Measurements from ENCODE around the gene ARID1A.

DNA sequence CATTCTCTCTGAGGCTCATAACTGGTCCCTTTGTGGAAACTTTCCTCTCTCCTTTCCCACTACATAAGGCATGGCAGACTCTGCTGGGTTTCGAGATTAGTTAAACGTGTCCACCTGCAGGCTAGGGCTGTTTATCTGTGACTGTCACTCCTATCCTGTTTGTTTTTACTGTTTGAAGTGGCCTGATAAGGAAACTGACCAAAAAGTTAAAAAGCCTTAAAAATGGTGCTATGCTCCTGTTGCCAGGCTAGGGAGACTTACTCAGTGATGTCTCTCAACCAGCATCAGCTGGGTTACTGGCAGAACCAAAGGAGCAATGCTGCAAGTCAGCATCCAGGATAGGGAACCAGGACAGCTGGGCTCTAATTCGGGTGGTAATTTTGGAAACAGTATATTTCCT, 95.8 kb downstream of the ARID1A start:
- TF ChIP-seq CTCF (IDR thresholded peaks at IDR 0.05; ENCODE audit: insufficient read depth, low read length, poor library complexity, severe bottlenecking) = no peak
- no peak for TF ChIP-seq EZH2phosphoT487 (conservative IDR thresholded peaks at IDR 0.05; ENCODE audit: low read length)
